ENCODE data around the gene KRT23.

DNA sequence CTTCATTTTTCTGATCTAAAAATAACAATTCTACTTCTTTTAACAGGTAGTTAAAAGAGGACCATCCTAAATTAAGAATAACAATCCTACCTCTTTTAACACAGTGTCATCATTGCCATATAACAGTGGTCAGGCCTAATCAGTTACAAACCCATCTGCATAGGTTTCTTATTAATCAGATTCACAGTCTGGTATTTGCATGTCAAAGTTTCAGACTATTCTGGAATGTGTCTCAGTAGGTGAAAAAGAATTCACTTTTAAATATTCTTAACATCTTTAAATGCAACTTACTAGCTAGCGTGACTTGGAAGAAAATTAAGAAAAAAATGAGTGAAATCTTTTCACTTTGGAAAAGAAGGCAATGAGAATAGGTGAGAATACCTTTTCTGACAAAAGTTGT is 63.6 kb downstream of the KRT23 start:
- TF ChIP-seq, protein P1, sequence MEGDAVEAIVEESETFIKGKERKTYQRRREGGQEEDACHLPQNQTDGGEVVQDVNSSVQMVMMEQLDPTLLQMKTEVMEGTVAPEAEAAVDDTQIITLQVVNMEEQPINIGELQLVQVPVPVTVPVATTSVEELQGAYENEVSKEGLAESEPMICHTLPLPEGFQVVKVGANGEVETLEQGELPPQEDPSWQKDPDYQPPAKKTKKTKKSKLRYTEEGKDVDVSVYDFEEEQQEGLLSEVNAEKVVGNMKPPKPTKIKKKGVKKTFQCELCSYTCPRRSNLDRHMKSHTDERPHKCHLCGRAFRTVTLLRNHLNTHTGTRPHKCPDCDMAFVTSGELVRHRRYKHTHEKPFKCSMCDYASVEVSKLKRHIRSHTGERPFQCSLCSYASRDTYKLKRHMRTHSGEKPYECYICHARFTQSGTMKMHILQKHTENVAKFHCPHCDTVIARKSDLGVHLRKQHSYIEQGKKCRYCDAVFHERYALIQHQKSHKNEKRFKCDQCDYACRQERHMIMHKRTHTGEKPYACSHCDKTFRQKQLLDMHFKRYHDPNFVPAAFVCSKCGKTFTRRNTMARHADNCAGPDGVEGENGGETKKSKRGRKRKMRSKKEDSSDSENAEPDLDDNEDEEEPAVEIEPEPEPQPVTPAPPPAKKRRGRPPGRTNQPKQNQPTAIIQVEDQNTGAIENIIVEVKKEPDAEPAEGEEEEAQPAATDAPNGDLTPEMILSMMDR (IDR thresholded peaks at IDR 0.05), result no peak
- TF ChIP-seq EZH2phosphoT487 (IDR thresholded peaks at IDR 0.05) (no peak), EZH2 (IDR thresholded peaks at IDR 0.05) (no peak)

Data from neural progenitor cell (in vitro differentiated cells).